DOHH2 (cell line): ENCODE results near the gene GUCY1A2.

Experiments
- H3F3A ChIP-seq: fragments of 200-600 bp; sonication (generic), shearing (Covaris generic); 2 replicates; pipeline ENCODE4 v1.6.0; 2016; ENCODE audit warnings: antibody characterized with exemption, mild to moderate bottlenecking; ENCODE audit not compliant: control insufficient read depth, insufficient read depth
- H3K27ac ChIP-seq: fragments of 200-600 bp; sonication (generic); 2 replicates; pipeline ENCODE4 v1.5.1; 2014; ENCODE audit warnings: low read depth, mild to moderate bottlenecking, low read length, moderate library complexity
- H3K27me3 ChIP-seq: fragments of 200-600 bp; sonication (generic); 2 replicates; pipeline ENCODE4 v1.6.1; 2014; ENCODE audit warnings: mild to moderate bottlenecking, low read length, mixed read lengths; ENCODE audit not compliant: control insufficient read depth
- H3K36me3 ChIP-seq: fragments of 200-600 bp; sonication (generic); 2 replicates; pipeline ENCODE4 v1.6.1; 2014; ENCODE audit warnings: mild to moderate bottlenecking, low read length, moderate library complexity, mixed read lengths; ENCODE audit not compliant: control insufficient read depth
- H3K4me1 ChIP-seq: fragments of 200-600 bp; sonication (generic); 2 replicates; pipeline ENCODE4 v1.6.1; 2014; ENCODE audit warnings: mild to moderate bottlenecking, low read length, mixed read lengths; ENCODE audit not compliant: control insufficient read depth
- H3K4me2 ChIP-seq: fragments of 200-600 bp; sonication (generic); 2 replicates; pipeline ENCODE4 v1.6.0; 2014; ENCODE audit warnings: mild to moderate bottlenecking, low read length, moderate library complexity
- H3K4me3 ChIP-seq: fragments of 200-600 bp; sonication (generic); 2 replicates; pipeline ENCODE4 v1.5.1; 2014; ENCODE audit warnings: mild to moderate bottlenecking, low read length, mixed read lengths
- H3K79me2 ChIP-seq: fragments of 200-600 bp; sonication (generic); 2 replicates; pipeline ENCODE4 v1.6.1; 2014; ENCODE audit warnings: mild to moderate bottlenecking, low read length, mixed read lengths; ENCODE audit not compliant: control insufficient read depth
- H3K9me2 ChIP-seq: fragments of 200-600 bp; sonication (generic); replicated peaks from 2 replicates; pipeline ENCODE4 v1.6.1; 2014; ENCODE audit warnings: mild to moderate bottlenecking, low read length, mixed read lengths; ENCODE audit not compliant: control insufficient read depth
- H3K9me3 ChIP-seq: fragments of 200-600 bp; sonication (generic); 2 replicates; pipeline ENCODE4 v1.6.1; 2014; ENCODE audit warnings: antibody characterized with exemption, low read length, mixed read lengths; ENCODE audit not compliant: control insufficient read depth, insufficient read depth
- H4K20me1 ChIP-seq: fragments of 200-600 bp; sonication (generic); 2 replicates; pipeline ENCODE4 v1.6.0; 2014; ENCODE audit warnings: low read depth, mild to moderate bottlenecking, antibody characterized with exemption, low read length, moderate library complexity; ENCODE audit not compliant: control insufficient read depth, insufficient read depth
- CTCF ChIP-seq: fragments of 200-600 bp; sonication (generic); IDR thresholded peaks from one replicate; pipeline ENCODE4 v1.5.1; 2014; ENCODE audit warnings: antibody characterized with exemption, mild to moderate bottlenecking, low read depth, low read length; ENCODE audit not compliant: poor library complexity, severe bottlenecking
- EZH2phosphoT487 ChIP-seq: fragments of 200-600 bp; sonication (generic); IDR thresholded peaks from 2 replicates; pipeline ENCODE4 v1.6.1; 2017; ENCODE audit warnings: borderline replicate concordance, mild to moderate bottlenecking, antibody characterized with exemption, low read length, moderate library complexity, mixed read lengths

GUCY1A2 gene

GRCh38 chr11:106763501-106763900, 254.8 kb downstream of the GUCY1A2 start:
- Histone ChIP-seq H3K4me1 (no peaks in the 10 kb centered on the region), H3K4me2 (no peak overlapping the region), H3K36me3 (no peaks in the 10 kb centered on the region), H3K27me3 (no peaks in the 10 kb centered on the region), H3F3A (no peaks in the 10 kb centered on the region), H3K9me2 (no peaks in the 10 kb centered on the region), H3K4me3 (no peak overlapping the region), H3K79me2 (no peaks in the 10 kb centered on the region), H3K27ac (no peak overlapping the region), H3K9me3 (peaks cover under 1% of the 10 kb centered on the region; the same call in 1 of the 2 replicates), H4K20me1 (no peaks in the 10 kb centered on the region)
- TF ChIP-seq EZH2phosphoT487 = no peak
- no peak for TF ChIP-seq CTCF

- no peaks in the 10 kb centered on the region for H3K36me3 ChIP-seq
- no peak overlapping the region for H3K4me3 ChIP-seq
- no peaks in the 10 kb centered on the region for H3K27me3 ChIP-seq
- TF ChIP-seq CTCF = no peak
- TF ChIP-seq EZH2phosphoT487 = no peak
- H3K4me2 ChIP-seq = no peak overlapping the region
- H3K27ac ChIP-seq = no peak overlapping the region
- H3K79me2 ChIP-seq = no peaks in the 10 kb centered on the region
- no peaks in the 10 kb centered on the region for H4K20me1 ChIP-seq
- H3F3A ChIP-seq = no peaks in the 10 kb centered on the region
- H3K9me3 ChIP-seq = peaks cover 5% of the 10 kb centered on the region; the same call in 1 of the 2 replicates
- H3K9me2 ChIP-seq = no peaks in the 10 kb centered on the region
- no peaks in the 10 kb centered on the region for H3K4me1 ChIP-seq
Measured at GRCh38 chr11:106761745-106762144, 256.5 kb downstream of the GUCY1A2 start.

GRCh38 chr11:106761240-106761639, 257.0 kb downstream of the GUCY1A2 start:
- no peaks in the 10 kb centered on the region for H3F3A ChIP-seq
- H3K4me2 ChIP-seq = no peak overlapping the region
- H3K9me3 ChIP-seq = peaks cover 5% of the 10 kb centered on the region; the same call in 1 of the 2 replicates
- no peak overlapping the region for H3K27ac ChIP-seq
- TF ChIP-seq EZH2phosphoT487 (no peak), CTCF (no peak)
- no peaks in the 10 kb centered on the region for H3K4me1 ChIP-seq
- H3K79me2 ChIP-seq = no peaks in the 10 kb centered on the region
- no peaks in the 10 kb centered on the region for H3K9me2 ChIP-seq
- H3K36me3 ChIP-seq = no peaks in the 10 kb centered on the region
- no peak overlapping the region for H3K4me3 ChIP-seq
- no peaks in the 10 kb centered on the region for H4K20me1 ChIP-seq
- no peaks in the 10 kb centered on the region for H3K27me3 ChIP-seq
